Vagina (tissue), 2 donors: ENCODE measurements around the gene HNF1A. TPM values are rescaled to one million over a fixed set of nuclear protein-coding genes. Genes with fewer than 3 reads are reported as not detected.

Source experiments
- DNase-seq, 2 donors: peaks; one replicate each; pipeline ENCODE4 v3.0.0-alpha.2; 2017; ENCODE audit errors: extremely low spot score in 2 of 2
- H3K27ac ChIP-seq: fragments of 200-600 bp; sonication (generic); one replicate; pipeline ENCODE4 v1.5.1; 2019
- H3K27me3 ChIP-seq: fragments of 200-600 bp; sonication (generic); one replicate; pipeline ENCODE4 v1.5.1; 2019
- H3K36me3 ChIP-seq, 2 donors: fragments of 200-600 bp; sonication (generic); one replicate each; pipeline ENCODE4 v1.5.1; 2017 to 2019
- H3K4me1 ChIP-seq: fragments of 200-600 bp; sonication (generic); one replicate; pipeline ENCODE4 v1.5.1; 2019
- H3K4me3 ChIP-seq, 2 donors: fragments of 200-600 bp; sonication (generic); 1 replicate in 1 of 2; 2 replicates in 1 of 2; pipeline ENCODE4 v1.5.1; 2016 to 2019
- H3K9me3 ChIP-seq: fragments of 200-600 bp; sonication (generic); one replicate; pipeline ENCODE4 v1.5.1; 2019
- POLR2A ChIP-seq, 2 donors: fragments of 450-650 bp; IDR thresholded peaks; one replicate each; pipeline ENCODE4 v1.6.1; 2017; ENCODE audit warnings: antibody characterized with exemption in 2 of 2, mild to moderate bottlenecking in 2 of 2, moderate library complexity in 2 of 2
- POLR2AphosphoS5 ChIP-seq, 2 donors: sonication (generic); formaldehyde crosslinking; IDR thresholded peaks; one replicate each; pipeline ENCODE4 v1.9.0; 2017; ENCODE audit warnings: antibody characterized with exemption in 2 of 2, mild to moderate bottlenecking in 2 of 2, low read depth in 1 of 2; ENCODE audit not compliant: insufficient read depth in 1 of 2
- intact Hi-C: fragments of 100-400 bp; cut with DNase I; formaldehyde crosslinking; loops from one replicate; pipeline ENCODE4 v1.15.1; 2023
- total RNA-seq: library from RNA; depleted of rRNA; stranded (reverse); fragments of >200 nt; gene quantifications from one replicate; pipeline ENCODE4 v1.2.3, GENCODE V29; 2016
- TF ChIP-seq, protein P1 (sequence below), 3 experiments: fragments of 450-650 bp in 2 of 3; fragments of 200-600 bp in 1 of 3; sonication (generic) in 1 of 3; IDR thresholded peaks; one replicate each; pipeline ENCODE4 v1.5.1; 2017 to 2019; ENCODE audit warnings: antibody characterized with exemption in 3 of 3, mild to moderate bottlenecking in 2 of 3, moderate library complexity in 2 of 3

Gene HNF1A
- total RNA-seq, 1 donor from 2014 or later = not detected

DNA sequence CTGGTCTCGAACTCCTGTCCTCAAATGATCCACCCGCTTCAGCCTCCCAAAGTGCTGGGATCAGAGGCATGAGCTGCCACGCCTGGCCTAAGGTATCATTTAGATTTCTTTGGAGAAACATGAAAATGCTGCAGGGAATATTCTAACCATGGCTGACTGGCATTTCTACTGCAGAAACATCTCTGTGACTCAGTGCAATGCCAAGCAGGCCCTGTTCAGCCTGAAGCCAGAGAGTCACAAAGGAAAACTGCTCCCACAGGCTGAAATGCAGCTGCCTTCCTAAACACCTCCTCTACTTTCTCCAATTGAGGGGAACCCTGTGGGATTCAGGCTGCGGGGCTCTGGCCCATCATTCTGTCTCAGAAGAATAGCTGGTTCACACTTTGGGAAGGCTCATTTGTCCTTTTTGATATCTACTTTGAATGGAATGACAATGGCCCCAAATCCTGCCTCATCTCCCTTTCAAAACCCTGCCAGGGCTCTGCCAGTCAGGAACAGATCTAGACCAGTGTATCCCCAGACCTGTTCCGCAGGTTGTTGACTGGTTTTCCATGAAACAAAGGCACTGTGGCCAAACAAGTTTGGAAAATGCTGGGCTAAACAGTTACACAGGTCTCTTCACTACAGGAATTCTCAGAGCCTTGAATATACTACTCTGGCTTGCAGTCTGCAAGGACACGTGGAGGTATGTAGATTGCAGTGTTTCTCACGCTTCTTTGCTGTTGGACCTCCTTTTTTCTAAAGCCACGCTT is 30.2 kb downstream of the HNF1A start:
- no peak for DNase-seq
- Histone ChIP-seq H3K27ac (no peak overlapping the region), H3K36me3 (peaks cover 0 to 71% of the 10 kb centered on the region in 2 donors), H3K9me3 (no peaks in the 10 kb centered on the region), H3K4me1 (no peaks in the 10 kb centered on the region), H3K4me3 (no peak overlapping the region), H3K27me3 (no peaks in the 10 kb centered on the region)
- TF ChIP-seq POLR2A (IDR thresholded peaks at IDR 0.05) (no peak), POLR2AphosphoS5 (IDR thresholded peaks at IDR 0.05; ENCODE audit: insufficient read depth in 1 of 2, low read depth in 1 of 2) (no peak)
- TF ChIP-seq, protein P1, sequence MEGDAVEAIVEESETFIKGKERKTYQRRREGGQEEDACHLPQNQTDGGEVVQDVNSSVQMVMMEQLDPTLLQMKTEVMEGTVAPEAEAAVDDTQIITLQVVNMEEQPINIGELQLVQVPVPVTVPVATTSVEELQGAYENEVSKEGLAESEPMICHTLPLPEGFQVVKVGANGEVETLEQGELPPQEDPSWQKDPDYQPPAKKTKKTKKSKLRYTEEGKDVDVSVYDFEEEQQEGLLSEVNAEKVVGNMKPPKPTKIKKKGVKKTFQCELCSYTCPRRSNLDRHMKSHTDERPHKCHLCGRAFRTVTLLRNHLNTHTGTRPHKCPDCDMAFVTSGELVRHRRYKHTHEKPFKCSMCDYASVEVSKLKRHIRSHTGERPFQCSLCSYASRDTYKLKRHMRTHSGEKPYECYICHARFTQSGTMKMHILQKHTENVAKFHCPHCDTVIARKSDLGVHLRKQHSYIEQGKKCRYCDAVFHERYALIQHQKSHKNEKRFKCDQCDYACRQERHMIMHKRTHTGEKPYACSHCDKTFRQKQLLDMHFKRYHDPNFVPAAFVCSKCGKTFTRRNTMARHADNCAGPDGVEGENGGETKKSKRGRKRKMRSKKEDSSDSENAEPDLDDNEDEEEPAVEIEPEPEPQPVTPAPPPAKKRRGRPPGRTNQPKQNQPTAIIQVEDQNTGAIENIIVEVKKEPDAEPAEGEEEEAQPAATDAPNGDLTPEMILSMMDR (IDR thresholded peaks at IDR 0.05) = no peak
- intact Hi-C loops = no loop called here

DNA sequence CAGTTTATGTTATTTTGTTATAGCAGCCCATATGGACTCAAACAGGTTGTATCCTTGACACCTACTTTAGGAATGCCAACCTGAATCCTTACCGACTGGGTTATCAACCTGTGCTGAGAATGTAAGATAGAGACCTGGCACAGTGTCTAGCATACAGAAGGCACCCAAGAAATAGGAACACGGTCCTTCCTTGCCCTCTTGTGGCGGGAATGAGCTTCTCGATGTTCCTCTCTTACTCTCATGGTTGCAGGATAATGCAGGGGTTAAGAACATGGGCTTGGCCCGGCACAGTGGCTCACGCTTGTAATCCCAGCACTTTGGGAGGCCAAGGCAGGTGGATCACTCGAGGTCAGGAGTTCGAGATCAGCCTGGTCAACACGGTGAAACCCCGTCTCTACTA is 31.4 kb downstream of the HNF1A start:
- TF ChIP-seq POLR2AphosphoS5 (IDR thresholded peaks at IDR 0.05; ENCODE audit: insufficient read depth in 1 of 2, low read depth in 1 of 2) (no peak), POLR2A (IDR thresholded peaks at IDR 0.05) (no peak)
- TF ChIP-seq, protein P1 (IDR thresholded peaks at IDR 0.05) = no peak
- intact Hi-C loops = no loop called here
- H3K36me3 ChIP-seq = peaks cover 0 to 59% of the 10 kb centered on the region in 2 donors
- no peaks in the 10 kb centered on the region for H3K4me1 ChIP-seq
- no peak overlapping the region for H3K4me3 ChIP-seq
- no peaks in the 10 kb centered on the region for H3K27me3 ChIP-seq
- no peak for DNase-seq
- H3K9me3 ChIP-seq = no peaks in the 10 kb centered on the region
- no peak overlapping the region for H3K27ac ChIP-seq

DNA sequence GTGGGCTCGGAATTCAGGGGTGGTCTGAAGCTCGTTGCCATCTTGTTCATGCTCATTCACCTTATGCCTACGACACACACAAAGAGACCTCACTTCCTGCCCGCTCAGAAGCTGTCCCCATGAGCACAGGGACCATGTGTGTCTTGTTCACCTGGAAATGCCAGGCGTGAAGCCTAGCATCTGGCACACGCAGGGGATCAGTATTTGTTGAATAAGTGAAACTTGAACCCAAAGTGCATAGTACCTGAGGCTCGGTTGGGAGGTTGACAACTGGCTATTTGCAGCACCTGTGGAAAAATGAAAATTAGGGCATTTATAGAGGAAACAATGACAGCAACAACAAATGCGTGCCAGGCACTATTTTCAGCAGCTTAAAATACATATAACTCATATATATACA is 32.5 kb downstream of the HNF1A start:
- Histone ChIP-seq H3K36me3 (peaks cover 0 to 59% of the 10 kb centered on the region in 2 donors), H3K4me1 (peaks cover 5% of the 10 kb centered on the region), H3K9me3 (no peaks in the 10 kb centered on the region), H3K27ac (no peak overlapping the region), H3K4me3 (no peak overlapping the region), H3K27me3 (no peaks in the 10 kb centered on the region)
- TF ChIP-seq POLR2AphosphoS5 (IDR thresholded peaks at IDR 0.05; ENCODE audit: insufficient read depth in 1 of 2, low read depth in 1 of 2) = no peak
- TF ChIP-seq, protein P1 (IDR thresholded peaks at IDR 0.05) = no peak
- no peak for TF ChIP-seq POLR2A (IDR thresholded peaks at IDR 0.05)
- no peak for DNase-seq
- intact Hi-C loops = no loop called here

DNA sequence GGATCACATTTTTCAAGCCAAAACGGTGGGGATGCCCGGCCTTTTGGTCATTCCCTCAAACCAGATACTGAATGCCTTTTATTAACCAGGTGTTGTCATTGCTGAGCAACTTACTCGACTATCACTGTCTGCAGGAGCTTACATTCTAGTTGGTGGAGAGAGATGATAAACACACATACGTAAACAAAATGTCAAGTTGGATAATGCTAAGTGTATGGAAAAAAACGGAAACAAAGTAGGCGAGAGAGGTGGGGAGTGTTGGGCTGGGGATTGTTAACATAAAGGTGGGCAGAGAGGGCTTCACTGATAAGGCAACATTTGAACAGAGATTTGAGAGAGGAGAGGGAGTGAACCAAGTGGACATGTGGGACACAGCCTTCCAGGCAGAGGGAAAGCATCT is 33.5 kb downstream of the HNF1A start:
- Histone ChIP-seq H3K4me1 (peaks cover 7% of the 10 kb centered on the region), H3K27ac (no peak overlapping the region), H3K4me3 (no peak overlapping the region), H3K27me3 (no peaks in the 10 kb centered on the region), H3K9me3 (no peaks in the 10 kb centered on the region), H3K36me3 (peaks cover 0 to 49% of the 10 kb centered on the region in 2 donors)
- TF ChIP-seq POLR2A (IDR thresholded peaks at IDR 0.05) = no peak
- TF ChIP-seq, protein P1 (IDR thresholded peaks at IDR 0.05) = no peak
- no peak for TF ChIP-seq POLR2AphosphoS5 (IDR thresholded peaks at IDR 0.05; ENCODE audit: insufficient read depth in 1 of 2, low read depth in 1 of 2)
- DNase-seq = no peak
- intact Hi-C loops = no loop called here

DNA sequence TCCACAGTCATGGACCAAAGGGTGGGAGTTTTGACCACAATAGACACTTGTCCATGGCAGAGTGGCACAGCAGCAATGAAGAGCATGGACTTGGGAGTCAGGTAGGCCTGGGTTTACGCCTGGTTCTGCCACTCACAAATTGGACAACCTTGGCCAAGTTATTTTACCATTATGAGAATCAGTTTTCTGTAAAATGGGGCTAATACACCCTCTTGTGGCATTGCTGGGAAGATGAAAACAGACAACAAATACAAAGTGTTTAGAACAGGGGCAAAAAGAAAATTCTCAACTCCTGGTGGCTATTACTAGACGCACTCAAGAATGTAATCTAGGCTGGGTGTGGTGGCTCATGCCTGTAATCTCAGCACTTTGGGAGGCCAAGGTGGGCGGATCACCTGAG is 35.4 kb downstream of the HNF1A start:
- DNase-seq = no peak
- Histone ChIP-seq H3K36me3 (peaks cover 0 to 33% of the 10 kb centered on the region in 2 donors), H3K27ac (no peak overlapping the region), H3K27me3 (no peaks in the 10 kb centered on the region), H3K9me3 (no peaks in the 10 kb centered on the region), H3K4me3 (no peak overlapping the region), H3K4me1 (peaks cover 7% of the 10 kb centered on the region)
- intact Hi-C loops = no loop called here
- TF ChIP-seq, protein P1 (IDR thresholded peaks at IDR 0.05) = no peak
- TF ChIP-seq POLR2A (IDR thresholded peaks at IDR 0.05) (no peak), POLR2AphosphoS5 (IDR thresholded peaks at IDR 0.05; ENCODE audit: insufficient read depth in 1 of 2, low read depth in 1 of 2) (no peak)
